Measurements from ENCODE around the gene FOXD1. TPM values are rescaled to one million over a fixed set of nuclear protein-coding genes. Genes with fewer than 3 reads are reported as not detected.

Gene FOXD1
- polyA plus RNA-seq, 1 donor from 2014 or later, result not detected

- Histone ChIP-seq H3K27ac (ENCODE audit: low read length) (no peak overlapping the region), H3K9me2 (ENCODE audit: insufficient read depth, low read length) (no peaks in the 10 kb centered on the region), H3K4me2 (ENCODE audit: low read length) (no peak overlapping the region), H3K36me3 (ENCODE audit: insufficient read depth, low read length) (no peaks in the 10 kb centered on the region), H2AFZ (ENCODE audit: low read depth, low read length) (no peak overlapping the region), H3F3A (ENCODE audit: insufficient read depth, low read length, poor library complexity, severe bottlenecking) (no peaks in the 10 kb centered on the region), H3K4me3 (ENCODE audit: low read length) (no peak overlapping the region), H3K27me3 (ENCODE audit: insufficient read depth, low read depth, low read length) (peaks cover 95% of the 10 kb centered on the region), H4K20me1 (ENCODE audit: insufficient read depth) (no peaks in the 10 kb centered on the region), H3K79me2 (replicated peaks; ENCODE audit: insufficient read depth, low read length) (no peaks in the 10 kb centered on the region), H3K9ac (ENCODE audit: low read length) (no peak overlapping the region), H3K9me3 (ENCODE audit: low read length) (no peaks in the 10 kb centered on the region)
- TF ChIP-seq EZH2 (IDR thresholded peaks at IDR 0.05; ENCODE audit: borderline replicate concordance, insufficient read depth, low read length, poor library complexity, severe bottlenecking) (no peak), POLR2AphosphoS5 (IDR thresholded peaks at IDR 0.05) (no peak), TAF1 (IDR thresholded peaks at IDR 0.05; ENCODE audit: low read depth) (no peak), RAD21 (conservative IDR thresholded peaks at IDR 0.05) (no peak), REST (IDR thresholded peaks at IDR 0.05; ENCODE audit: borderline replicate concordance) (no peak), MXI1 (conservative IDR thresholded peaks at IDR 0.05; ENCODE audit: poor library complexity, severe bottlenecking) (no peak), SMC3 (conservative IDR thresholded peaks at IDR 0.05; ENCODE audit: poor library complexity) (no peak), EP300 (conservative IDR thresholded peaks at IDR 0.05; ENCODE audit: poor library complexity, severe bottlenecking) (no peak)
- TF ChIP-seq, protein P1, sequence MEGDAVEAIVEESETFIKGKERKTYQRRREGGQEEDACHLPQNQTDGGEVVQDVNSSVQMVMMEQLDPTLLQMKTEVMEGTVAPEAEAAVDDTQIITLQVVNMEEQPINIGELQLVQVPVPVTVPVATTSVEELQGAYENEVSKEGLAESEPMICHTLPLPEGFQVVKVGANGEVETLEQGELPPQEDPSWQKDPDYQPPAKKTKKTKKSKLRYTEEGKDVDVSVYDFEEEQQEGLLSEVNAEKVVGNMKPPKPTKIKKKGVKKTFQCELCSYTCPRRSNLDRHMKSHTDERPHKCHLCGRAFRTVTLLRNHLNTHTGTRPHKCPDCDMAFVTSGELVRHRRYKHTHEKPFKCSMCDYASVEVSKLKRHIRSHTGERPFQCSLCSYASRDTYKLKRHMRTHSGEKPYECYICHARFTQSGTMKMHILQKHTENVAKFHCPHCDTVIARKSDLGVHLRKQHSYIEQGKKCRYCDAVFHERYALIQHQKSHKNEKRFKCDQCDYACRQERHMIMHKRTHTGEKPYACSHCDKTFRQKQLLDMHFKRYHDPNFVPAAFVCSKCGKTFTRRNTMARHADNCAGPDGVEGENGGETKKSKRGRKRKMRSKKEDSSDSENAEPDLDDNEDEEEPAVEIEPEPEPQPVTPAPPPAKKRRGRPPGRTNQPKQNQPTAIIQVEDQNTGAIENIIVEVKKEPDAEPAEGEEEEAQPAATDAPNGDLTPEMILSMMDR (IDR thresholded peaks at IDR 0.05; ENCODE audit: poor library complexity, severe bottlenecking), result no peak
Observed at GRCh38 chr5:73431204-73431851, 17.2 kb downstream of the FOXD1 start.

DNA sequence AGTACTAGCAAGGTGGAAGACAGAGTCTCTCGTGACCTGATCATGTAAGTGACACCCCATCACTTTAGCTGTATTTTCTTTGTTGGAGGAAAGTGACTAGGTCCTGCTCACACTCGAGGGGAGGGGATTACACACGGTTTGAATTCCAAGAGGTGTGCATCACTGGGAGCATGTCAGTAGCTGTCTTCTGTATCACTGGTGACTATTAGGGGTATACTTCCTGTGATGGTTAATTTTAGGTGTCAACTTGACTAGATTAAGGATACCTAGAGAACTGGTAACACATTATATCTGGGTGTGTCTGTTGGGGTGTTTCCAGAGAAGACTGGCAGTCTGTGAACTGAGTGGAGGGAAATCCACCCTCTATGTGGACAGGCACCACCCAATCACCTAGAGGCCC is 22.5 kb downstream of the FOXD1 start:
- Histone ChIP-seq H3K9ac (ENCODE audit: low read length) (no peak overlapping the region), H3K27ac (ENCODE audit: low read length) (no peak overlapping the region), H3K9me2 (ENCODE audit: insufficient read depth, low read length) (no peaks in the 10 kb centered on the region), H3K79me2 (replicated peaks; ENCODE audit: insufficient read depth, low read length) (no peaks in the 10 kb centered on the region), H3K4me2 (ENCODE audit: low read length) (no peak overlapping the region), H3K4me3 (ENCODE audit: low read length) (no peak overlapping the region), H3K36me3 (ENCODE audit: insufficient read depth, low read length) (no peaks in the 10 kb centered on the region), H3K27me3 (ENCODE audit: insufficient read depth, low read depth, low read length) (peaks cover 90% of the 10 kb centered on the region), H3K9me3 (ENCODE audit: low read length) (no peaks in the 10 kb centered on the region), H2AFZ (ENCODE audit: low read depth, low read length) (no peak overlapping the region), H3F3A (ENCODE audit: insufficient read depth, low read length, poor library complexity, severe bottlenecking) (no peaks in the 10 kb centered on the region), H4K20me1 (ENCODE audit: insufficient read depth) (no peaks in the 10 kb centered on the region)
- TF ChIP-seq RAD21 (conservative IDR thresholded peaks at IDR 0.05), result no peak
- TF ChIP-seq TAF1 (IDR thresholded peaks at IDR 0.05; ENCODE audit: low read depth), result no peak
- TF ChIP-seq EZH2 (IDR thresholded peaks at IDR 0.05; ENCODE audit: borderline replicate concordance, insufficient read depth, low read length, poor library complexity, severe bottlenecking), result no peak
- TF ChIP-seq POLR2AphosphoS5 (IDR thresholded peaks at IDR 0.05), result no peak
- no peak for TF ChIP-seq MXI1 (conservative IDR thresholded peaks at IDR 0.05; ENCODE audit: poor library complexity, severe bottlenecking)
- TF ChIP-seq, protein P1 (IDR thresholded peaks at IDR 0.05; ENCODE audit: poor library complexity, severe bottlenecking), result no peak
- TF ChIP-seq REST (IDR thresholded peaks at IDR 0.05; ENCODE audit: borderline replicate concordance), result no peak
- TF ChIP-seq EP300 (conservative IDR thresholded peaks at IDR 0.05; ENCODE audit: poor library complexity, severe bottlenecking), result no peak
- TF ChIP-seq SMC3 (conservative IDR thresholded peaks at IDR 0.05; ENCODE audit: poor library complexity), result no peak

Measured in neural cell (in vitro differentiated cells).